PC-9 (cell line): ENCODE measurements around the gene SUSD1. TPM values are rescaled to one million over a fixed set of nuclear protein-coding genes. Genes with fewer than 3 reads are reported as not detected.

ENCODE experiments used
- BruUV-seq: library from RNA; stranded (reverse); fragments of 400-500 nt; replicated peaks from 2 replicates; lab custom pipeline; 2021; lab: Mats Ljungman, UMichigan
- CTCF ChIA-PET: fragments of 300-600 bp; sonication (Branson Sonifier 250); formaldehyde crosslinking; loops from one replicate; lab custom pipeline; 2022; ENCODE audit warnings: antibody characterized with exemption; lab: Charles Lee
- POLR2A ChIA-PET: fragments of 300-600 bp; sonication (Branson Sonifier 250); formaldehyde crosslinking; loops from one replicate; lab custom pipeline; 2022; ENCODE audit warnings: antibody characterized with exemption; ENCODE audit not compliant: unreplicated experiment; lab: Charles Lee
- DNase-seq, 2 experiments: peaks; one replicate each; pipeline versions ENCODE4 v3.0.0 to v3.0.0-alpha.2; 2015 to 2022; ENCODE audit warnings: mixed read lengths in 1 of 2
- H2AFZ ChIP-seq: fragments of 200-600 bp; sonication (generic); 2 replicates; pipeline ENCODE4 v1.8.1; 2017; ENCODE audit warnings: antibody characterized with exemption
- H3F3A ChIP-seq: fragments of 200-600 bp; sonication (generic); 2 replicates; pipeline ENCODE4 v1.8.1; 2017; ENCODE audit warnings: antibody characterized with exemption, mild to moderate bottlenecking, low read depth; ENCODE audit not compliant: insufficient read depth
- H3K27ac ChIP-seq: fragments of 200-600 bp; sonication (generic); 2 replicates; pipeline ENCODE4 v1.6.1; 2016; ENCODE audit warnings: mixed run types
- H3K27me3 ChIP-seq: fragments of 200-600 bp; sonication (generic); 2 replicates; pipeline ENCODE4 v1.6.1; 2016; ENCODE audit warnings: low read depth, mixed run types; ENCODE audit not compliant: insufficient read depth
- H3K36me3 ChIP-seq: fragments of 200-600 bp; sonication (generic); 2 replicates; pipeline ENCODE4 v1.6.1; 2016; ENCODE audit warnings: low read depth, mixed run types
- H3K4me1 ChIP-seq: fragments of 200-600 bp; sonication (generic); replicated peaks from 2 replicates; pipeline ENCODE4 v1.6.1; 2016; ENCODE audit warnings: mixed run types; ENCODE audit not compliant: insufficient read depth
- H3K4me2 ChIP-seq: fragments of 200-600 bp; sonication (generic); 2 replicates; pipeline ENCODE4 v1.6.1; 2017; ENCODE audit warnings: mixed run types
- H3K4me3 ChIP-seq: fragments of 200-600 bp; sonication (generic); 2 replicates; pipeline ENCODE4 v1.6.1; 2016; ENCODE audit warnings: mixed run types
- H3K79me2 ChIP-seq: fragments of 200-600 bp; sonication (generic); 2 replicates; pipeline ENCODE4 v1.6.1; 2017; ENCODE audit warnings: low read depth, mixed run types
- H3K9me2 ChIP-seq: fragments of 200-600 bp; sonication (generic); 2 replicates; pipeline ENCODE4 v1.8.1; 2017; ENCODE audit warnings: mild to moderate bottlenecking; ENCODE audit not compliant: insufficient read depth
- H3K9me3 ChIP-seq: fragments of 200-600 bp; sonication (generic); 2 replicates; pipeline ENCODE4 v1.8.1; 2016; ENCODE audit warnings: low read depth; ENCODE audit not compliant: insufficient read depth
- H4K20me1 ChIP-seq: fragments of 200-600 bp; sonication (generic); 2 replicates; pipeline ENCODE4 v1.8.1; 2017; ENCODE audit not compliant: insufficient read depth
- CTCF ChIP-seq: fragments of 200-600 bp; sonication (generic); conservative IDR thresholded peaks from 2 replicates; pipeline ENCODE4 v1.6.1; 2017; ENCODE audit warnings: mixed run types, antibody characterized with exemption, mild to moderate bottlenecking, moderate library complexity
- EZH2 ChIP-seq: fragments of 200-600 bp; sonication (generic); IDR thresholded peaks from 2 replicates; pipeline ENCODE4 v1.8.0; 2017; ENCODE audit warnings: antibody characterized with exemption, low read depth
- intact Hi-C: fragments of 100-400 bp; cut with micrococcal nuclease; formaldehyde crosslinking; loops from one replicate; pipeline ENCODE4 v1.10.0; 2022; ENCODE audit not compliant: unreplicated experiment
- total RNA-seq: library from RNA; stranded (reverse); gene quantifications from 2 replicates; pipeline ENCODE4 v1.2.3, GENCODE V29; 2021

SUSD1 gene
- total RNA-seq, 1 experiment from 2014 or later = 23.2 TPM

GRCh38 chr9:112009656-112010055 is 165.4 kb downstream of the SUSD1 start:
- Histone ChIP-seq H3K4me1 (peaks cover 39% of the 10 kb centered on the region), H3K36me3 (no peaks in the 10 kb centered on the region), H3K27ac (no peak overlapping the region), H3K4me3 (no peak overlapping the region), H4K20me1 (no peaks in the 10 kb centered on the region), H3F3A (peaks cover 21% of the 10 kb centered on the region), H3K9me2 (no peaks in the 10 kb centered on the region), H3K9me3 (no peaks in the 10 kb centered on the region), H3K4me2 (no peak overlapping the region), H3K27me3 (no peaks in the 10 kb centered on the region), H3K79me2 (no peaks in the 10 kb centered on the region), H2AFZ (no peak overlapping the region)
- no peak for DNase-seq
- POLR2A ChIA-PET = no interaction called here
- TF ChIP-seq EZH2 = no peak
- TF ChIP-seq CTCF = no peak
- intact Hi-C loops = no loop called here
- BruUV-seq = no TSS peak
- CTCF ChIA-PET = no interaction called here

GRCh38 chr9:112007575-112008240 is 167.4 kb downstream of the SUSD1 start:
- H3K79me2 ChIP-seq = no peaks in the 10 kb centered on the region
- intact Hi-C loops = no loop called here
- H3K9me3 ChIP-seq = no peaks in the 10 kb centered on the region
- no peak overlapping the region for H3K27ac ChIP-seq
- peaks cover 22% of the 10 kb centered on the region for H3K4me1 ChIP-seq
- H3K4me2 ChIP-seq = no peak overlapping the region
- POLR2A ChIA-PET = no interaction called here
- CTCF ChIA-PET = no interaction called here
- TF ChIP-seq EZH2 = no peak
- no peak for TF ChIP-seq CTCF
- H2AFZ ChIP-seq = no peak overlapping the region
- no TSS peak for BruUV-seq
- H3F3A ChIP-seq = peaks cover 13% of the 10 kb centered on the region
- DNase-seq = no peak
- H3K9me2 ChIP-seq = no peaks in the 10 kb centered on the region
- no peaks in the 10 kb centered on the region for H3K36me3 ChIP-seq
- no peaks in the 10 kb centered on the region for H3K27me3 ChIP-seq
- H4K20me1 ChIP-seq = no peaks in the 10 kb centered on the region
- no peak overlapping the region for H3K4me3 ChIP-seq

DNA sequence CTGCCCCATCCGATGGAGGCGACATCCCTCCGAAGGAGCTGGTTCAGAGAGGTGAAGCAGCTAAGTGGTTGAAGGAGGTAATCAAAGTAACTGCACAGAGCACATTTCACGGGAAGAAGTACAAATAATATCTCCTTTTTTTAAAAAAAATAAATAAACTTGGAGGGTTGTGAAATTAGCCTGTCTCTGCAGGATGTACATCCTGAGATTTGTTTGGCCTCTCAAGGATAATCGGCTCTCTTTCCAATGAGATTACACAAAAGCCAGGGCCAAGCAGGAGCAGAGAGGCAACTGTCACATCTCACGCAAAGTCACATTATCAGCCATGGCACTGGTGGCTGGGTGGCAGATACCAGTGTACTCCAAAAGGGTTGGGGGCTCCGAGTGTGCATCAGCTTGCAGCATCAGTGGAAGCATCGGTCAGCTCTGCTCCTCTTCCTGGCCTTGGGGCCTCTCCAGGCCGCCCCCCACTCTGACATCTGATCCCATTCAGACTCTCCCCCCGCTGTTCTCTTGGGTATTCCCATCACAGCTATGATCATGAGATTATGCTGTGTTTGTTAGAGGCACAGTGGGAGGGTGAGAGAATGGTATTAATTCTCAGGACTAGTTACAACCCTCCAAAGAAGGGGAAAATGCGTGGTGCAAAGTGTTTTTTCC is 168.6 kb downstream of the SUSD1 start:
- CTCF ChIA-PET = interaction anchor here (0.6 to 0.7 kb wide), 2 partner anchors 13 to 68 kb away, joined by 3 to 6 read pairs; no protein-coding TSS in a partner anchor
- no peaks in the 10 kb centered on the region for H3K9me2 ChIP-seq
- no peaks in the 10 kb centered on the region for H3K27me3 ChIP-seq
- TF ChIP-seq CTCF (no peak), EZH2 (no peak)
- no peak overlapping the region for H2AFZ ChIP-seq
- no peaks in the 10 kb centered on the region for H4K20me1 ChIP-seq
- BruUV-seq = no TSS peak
- H3K79me2 ChIP-seq = no peaks in the 10 kb centered on the region
- no peak overlapping the region for H3K27ac ChIP-seq
- H3K36me3 ChIP-seq = no peaks in the 10 kb centered on the region
- intact Hi-C loops = no loop called here
- no peak overlapping the region for H3K4me2 ChIP-seq
- DNase-seq = no peak
- POLR2A ChIA-PET = no interaction called here
- H3K9me3 ChIP-seq = no peaks in the 10 kb centered on the region
- H3F3A ChIP-seq = peaks cover under 1% of the 10 kb centered on the region; the same call in 1 of the 2 replicates
- no peak overlapping the region for H3K4me3 ChIP-seq
- H3K4me1 ChIP-seq = peaks cover 10% of the 10 kb centered on the region
